Measurements from ENCODE around the gene ARL17B.
"Not testable (repeated sequence)": the region's sequence is repeated elsewhere in the genome, so short reads cannot be mapped to it uniquely, and the experiment has no call there.

DNA sequence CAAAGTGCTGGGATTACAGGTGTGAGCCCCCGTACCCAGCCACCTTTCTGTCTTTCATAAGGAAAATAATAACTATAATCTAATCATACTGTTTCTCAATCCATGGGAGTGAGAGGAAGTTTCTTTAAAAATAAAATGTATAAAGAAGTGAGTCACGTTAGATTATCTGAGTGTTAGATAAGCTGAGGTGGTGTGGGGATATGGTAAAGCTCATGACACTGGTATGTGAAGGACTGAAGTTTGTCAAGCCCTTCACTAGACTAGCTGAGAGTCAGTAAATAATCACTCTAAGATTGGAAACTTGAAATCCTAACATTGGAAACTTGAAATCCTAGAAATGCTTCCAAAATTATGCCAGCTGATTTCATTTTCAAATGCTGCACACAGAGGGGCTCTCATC is 76.1 kb downstream of the ARL17B start:
- not testable (repeated sequence) for TF ChIP-seq POLR2AphosphoS5 (IDR thresholded peaks at IDR 0.05; ENCODE audit: borderline replicate concordance, low read depth, low read length); EZH2 (IDR thresholded peaks at IDR 0.05)

Data from SK-N-MC (cell line).